Endothelial cell of umbilical vein (primary cell): Measurements from ENCODE around the gene NFATC2IP.

ENCODE experiments used
- EZH2 ChIP-seq: IDR thresholded peaks from 2 replicates; pipeline ENCODE4 v1.6.1; 2012; ENCODE audit warnings: borderline replicate concordance, low read depth, mild to moderate bottlenecking, moderate library complexity, low read length, inconsistent platforms; ENCODE audit not compliant: severe bottlenecking
- FOS ChIP-seq: IDR thresholded peaks from 2 replicates; pipeline ENCODE4 v1.6.1; 2011; ENCODE audit warnings: mild to moderate bottlenecking, low read length, moderate library complexity, borderline replicate concordance; ENCODE audit not compliant: insufficient read depth
- JUN ChIP-seq: IDR thresholded peaks from 2 replicates; pipeline ENCODE4 v1.6.1; 2011; ENCODE audit warnings: borderline replicate concordance, low read depth; ENCODE audit not compliant: insufficient read length, insufficient read depth
- MYC ChIP-seq: IDR thresholded peaks from one replicate; pipeline ENCODE4 v1.6.1; 2011; ENCODE audit warnings: mild to moderate bottlenecking, low read depth, low read length
- POLR2A ChIP-seq: IDR thresholded peaks from 2 replicates; pipeline ENCODE4 v1.6.1; 2012; ENCODE audit warnings: low read depth, mild to moderate bottlenecking, control low read depth, low read length
- POLR2AphosphoS5 ChIP-seq: IDR thresholded peaks from 2 replicates; pipeline ENCODE4 v1.6.1; 2012; ENCODE audit warnings: low read depth, mild to moderate bottlenecking, control low read depth, low read length, moderate library complexity; ENCODE audit not compliant: insufficient read depth
- TF ChIP-seq, protein P1 (sequence below), 2 donors: IDR thresholded peaks; 1 replicate in 1 of 2; 2 replicates in 1 of 2; pipeline ENCODE4 v1.5.1; 2011; ENCODE audit warnings: low read length in 2 of 2, mild to moderate bottlenecking in 2 of 2, moderate library complexity in 2 of 2, control low read depth in 1 of 2, inconsistent platforms in 1 of 2, low read depth in 1 of 2; ENCODE audit not compliant: insufficient read depth in 1 of 2; ENCODE audit errors: extremely low read depth in 1 of 2
- TF ChIP-seq, protein P2 (sequence below): IDR thresholded peaks from 2 replicates; pipeline ENCODE4 v1.6.1; 2011; ENCODE audit not compliant: insufficient read depth, insufficient read length

- TF ChIP-seq POLR2AphosphoS5 (no peak), EZH2 (no peak), POLR2A (no peak), MYC (no peak), JUN (no peak), FOS (no peak)
- TF ChIP-seq, protein P1, sequence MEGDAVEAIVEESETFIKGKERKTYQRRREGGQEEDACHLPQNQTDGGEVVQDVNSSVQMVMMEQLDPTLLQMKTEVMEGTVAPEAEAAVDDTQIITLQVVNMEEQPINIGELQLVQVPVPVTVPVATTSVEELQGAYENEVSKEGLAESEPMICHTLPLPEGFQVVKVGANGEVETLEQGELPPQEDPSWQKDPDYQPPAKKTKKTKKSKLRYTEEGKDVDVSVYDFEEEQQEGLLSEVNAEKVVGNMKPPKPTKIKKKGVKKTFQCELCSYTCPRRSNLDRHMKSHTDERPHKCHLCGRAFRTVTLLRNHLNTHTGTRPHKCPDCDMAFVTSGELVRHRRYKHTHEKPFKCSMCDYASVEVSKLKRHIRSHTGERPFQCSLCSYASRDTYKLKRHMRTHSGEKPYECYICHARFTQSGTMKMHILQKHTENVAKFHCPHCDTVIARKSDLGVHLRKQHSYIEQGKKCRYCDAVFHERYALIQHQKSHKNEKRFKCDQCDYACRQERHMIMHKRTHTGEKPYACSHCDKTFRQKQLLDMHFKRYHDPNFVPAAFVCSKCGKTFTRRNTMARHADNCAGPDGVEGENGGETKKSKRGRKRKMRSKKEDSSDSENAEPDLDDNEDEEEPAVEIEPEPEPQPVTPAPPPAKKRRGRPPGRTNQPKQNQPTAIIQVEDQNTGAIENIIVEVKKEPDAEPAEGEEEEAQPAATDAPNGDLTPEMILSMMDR (IDR thresholded peaks at IDR 0.05; ENCODE audit: extremely low read depth in 1 of 2, insufficient read depth in 1 of 2, low read depth in 1 of 2, low read length in 2 of 2): no peak
- TF ChIP-seq, protein P2, sequence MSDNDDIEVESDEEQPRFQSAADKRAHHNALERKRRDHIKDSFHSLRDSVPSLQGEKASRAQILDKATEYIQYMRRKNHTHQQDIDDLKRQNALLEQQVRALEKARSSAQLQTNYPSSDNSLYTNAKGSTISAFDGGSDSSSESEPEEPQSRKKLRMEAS: no peak
Measured at GRCh38 chr16:28990375-28991040, 39.8 kb downstream of the NFATC2IP start.
